HepG2 (cell line): ENCODE results near the gene ARHGEF11. TPM values are rescaled to one million over a fixed set of nuclear protein-coding genes. Genes with fewer than 3 reads are reported as not detected.
"Not testable (repeated sequence)": the region's sequence is repeated elsewhere in the genome, so short reads cannot be mapped to it uniquely, and the experiment has no call there.

Experiments used
- ATAC-seq: fragments of 200-7000 bp; cut with Tn5 transposase; 3 replicates; pipeline ENCODE4 v1.9.1; 2020; ENCODE audit warnings: mild to moderate bottlenecking, moderate library complexity
- BruUV-seq: library from RNA; stranded (reverse); fragments of 400-500 nt; replicated peaks from 2 replicates; lab custom pipeline; 2021; lab: Mats Ljungman, UMichigan
- CTCF ChIA-PET: fragments of 300-600 bp; formaldehyde crosslinking; extraction: SDS; loops from one replicate; lab custom pipeline; 2021; ENCODE audit warnings: low total read pairs, inconsistent platforms, low intra/inter-chr PET ratio; lab: Yijun Ruan, JAX
- POLR2A ChIA-PET: fragments of 350-600 bp; sonication (Branson Sonifier 250); formaldehyde crosslinking; loops from one replicate; lab custom pipeline; 2020; ENCODE audit warnings: antibody characterized with exemption, inconsistent platforms; lab: Yijun Ruan, JAX
- DNase-seq: peaks from one replicate; pipeline ENCODE4 v3.0.0-alpha.2; 2015; ENCODE audit warnings: low spot score
- FAIRE-seq: peaks from 3 replicates; lab custom pipeline; 2011; peaks lifted over from hg19 to GRCh38; lab: Jason Lieb, UNC
- H2AFZ ChIP-seq: one replicate; pipeline ENCODE4 v1.6.1; 2011; ENCODE audit warnings: low read length, inconsistent platforms
- H3K27ac ChIP-seq: fragments of 300-600 bp; 3 replicates; pipeline ENCODE4 v1.8.0; 2011; ENCODE audit warnings: mixed run types, mild to moderate bottlenecking, mixed read lengths, low read length, inconsistent platforms; ENCODE audit not compliant: insufficient read depth; ENCODE audit errors: extremely low read length
- H3K27me3 ChIP-seq, 2 experiments: fragments of 200-600 bp in 1 of 2; 2 replicates in 1 of 2; 3 replicates in 1 of 2; pipeline versions ENCODE4 v1.6.0 to v1.8.0; 2011; ENCODE audit warnings: low read length in 2 of 2, mild to moderate bottlenecking in 2 of 2, moderate library complexity in 2 of 2, inconsistent platforms in 1 of 2; ENCODE audit not compliant: insufficient read depth in 2 of 2, control insufficient read depth in 1 of 2
- H3K36me3 ChIP-seq, 2 experiments: fragments of 200-600 bp in 1 of 2; replicated peaks in 1 of 2; 2 replicates in 1 of 2; 3 replicates in 1 of 2; pipeline versions ENCODE4 v1.5.1 to v1.8.0; 2011; ENCODE audit warnings: low read length in 2 of 2, inconsistent platforms in 1 of 2; ENCODE audit not compliant: insufficient read depth in 2 of 2, control insufficient read depth in 1 of 2
- H3K4me1 ChIP-seq: 2 replicates; pipeline ENCODE4 v1.5.1; 2012; ENCODE audit warnings: low read length, inconsistent platforms; ENCODE audit not compliant: insufficient read depth
- H3K4me2 ChIP-seq: 2 replicates; pipeline ENCODE4 v1.6.0; 2011; ENCODE audit warnings: low read depth, low read length, inconsistent platforms
- H3K4me3 ChIP-seq, 3 experiments: fragments of 200-600 bp in 1 of 3; sonication (generic), shearing (Covaris generic) in 1 of 3; replicated peaks in 1 of 3; 2 replicates each; pipeline ENCODE4 v1.5.1; 2011 to 2016; ENCODE audit warnings: low read length in 3 of 3, inconsistent platforms in 2 of 3, low read depth in 2 of 3, mild to moderate bottlenecking in 2 of 3, control low read depth in 1 of 3, mixed read lengths in 1 of 3; ENCODE audit not compliant: insufficient read depth in 1 of 3
- H3K79me2 ChIP-seq: one replicate; pipeline ENCODE4 v1.6.1; 2011; ENCODE audit warnings: low read length, inconsistent platforms; ENCODE audit not compliant: insufficient read depth
- H3K9ac ChIP-seq: 2 replicates; pipeline ENCODE4 v1.6.0; 2011; ENCODE audit warnings: mild to moderate bottlenecking, low read depth, low read length, inconsistent platforms; ENCODE audit not compliant: insufficient read depth
- H3K9me3 ChIP-seq: 2 replicates; pipeline ENCODE4 v1.5.1; 2012; ENCODE audit warnings: mild to moderate bottlenecking, low read length
- H4K20me1 ChIP-seq: 2 replicates; pipeline ENCODE4 v1.6.0; 2011; ENCODE audit warnings: inconsistent platforms, mild to moderate bottlenecking, low read length, moderate library complexity; ENCODE audit not compliant: insufficient read depth
- BCL6 ChIP-seq: IDR thresholded peaks from 2 replicates; pipeline ENCODE4 v1.6.1; 2016; ENCODE audit warnings: missing genetic modification reagents, missing compliant biosample characterization
- CEBPG ChIP-seq: IDR thresholded peaks from 2 replicates; pipeline ENCODE4 v1.6.1; 2016
- EP300 ChIP-seq, 3 experiments: sonication (generic) in 1 of 3; formaldehyde crosslinking in 1 of 3; IDR thresholded peaks; 2 replicates each; pipeline versions ENCODE4 v1.5.1 to v1.6.1; 2011 to 2020; ENCODE audit warnings: low read depth in 2 of 3, low read length in 2 of 3, borderline replicate concordance in 1 of 3, improper control_type of control experiment in 1 of 3, mild to moderate bottlenecking in 1 of 3, missing genetic modification reagents in 1 of 3, moderate library complexity in 1 of 3
- ERF ChIP-seq: IDR thresholded peaks from 2 replicates; pipeline ENCODE4 v1.6.1; 2018; ENCODE audit warnings: missing biosample characterization, missing genetic modification reagents
- FOSL2 ChIP-seq: sonication (generic); formaldehyde crosslinking; IDR thresholded peaks from 2 replicates; pipeline ENCODE4 v1.4.0; 2020; ENCODE audit warnings: missing genetic modification reagents
- GATAD2A ChIP-seq: IDR thresholded peaks from 2 replicates; pipeline ENCODE4 v1.6.1; 2016
- HIC2 ChIP-seq: sonication (generic); formaldehyde crosslinking; IDR thresholded peaks from 2 replicates; pipeline ENCODE4 v1.9.0; 2022; ENCODE audit warnings: low read depth, missing genetic modification reagents
- HMG20A ChIP-seq: IDR thresholded peaks from 2 replicates; pipeline ENCODE4 v1.6.1; 2016; ENCODE audit warnings: borderline replicate concordance
- HNF4A ChIP-seq: sonication (generic); formaldehyde crosslinking; IDR thresholded peaks from 2 replicates; pipeline ENCODE4 v1.4.0; 2020; ENCODE audit warnings: missing genetic modification reagents
- HOXA3 ChIP-seq: sonication (generic); formaldehyde crosslinking; IDR thresholded peaks from 2 replicates; pipeline ENCODE4 v1.5.0; 2020; ENCODE audit warnings: missing genetic modification reagents
- MEIS2 ChIP-seq: sonication (generic); formaldehyde crosslinking; IDR thresholded peaks from 2 replicates; pipeline ENCODE4 v1.9.0; 2021; ENCODE audit warnings: mild to moderate bottlenecking, missing genetic modification reagents
- NCOR1 ChIP-seq: fragments of 200-600 bp; sonication (generic); IDR thresholded peaks from 2 replicates; pipeline ENCODE4 v1.7.0; 2017; ENCODE audit warnings: antibody characterized with exemption, low read length, borderline replicate concordance
- NR2F6 ChIP-seq, 2 experiments: IDR thresholded peaks; 2 replicates each; pipeline ENCODE4 v1.6.1; 2016; ENCODE audit warnings: antibody characterized with exemption in 1 of 2, mild to moderate bottlenecking in 1 of 2
- SALL1 ChIP-seq: sonication (generic); formaldehyde crosslinking; IDR thresholded peaks from 2 replicates; pipeline ENCODE4 v1.8.0; 2022; ENCODE audit warnings: mild to moderate bottlenecking, missing genetic modification reagents
- SOX5 ChIP-seq: IDR thresholded peaks from 2 replicates; pipeline ENCODE4 v1.6.1; 2016; ENCODE audit warnings: borderline replicate concordance
- SP5 ChIP-seq: IDR thresholded peaks from 2 replicates; pipeline ENCODE4 v1.6.1; 2016; ENCODE audit warnings: low read depth, borderline replicate concordance
- ZBTB7B ChIP-seq: sonication (generic); formaldehyde crosslinking; IDR thresholded peaks from 2 replicates; pipeline ENCODE4 v1.4.0; 2020; ENCODE audit warnings: missing genetic modification reagents
- WGBS: methylation state at CpG from one replicate; pipeline ENCODE4 v1.1.6; 2017; ENCODE audit warnings: low lambda C conversion rate; 5-methylcytosine and 5-hydroxymethylcytosine counted together
- in situ Hi-C: cut with HindIII; loops from 2 replicates; pipeline ENCODE4 v1.10.0; 2017; ENCODE audit warnings: low pct_unique_long_range_greater_than_20kb; ENCODE audit not compliant: extremely low pct_ligation_motif_present
- intact Hi-C: fragments of 100-400 bp; cut with micrococcal nuclease; formaldehyde crosslinking; loops from one replicate; pipeline ENCODE4 v1.10.0; 2022; ENCODE audit not compliant: unreplicated experiment
- polyA plus RNA-seq, 8 experiments: library from polyadenylated mRNA; depleted of rRNA in 3 of 8; stranded (reverse) in 7 of 8; unstranded in 1 of 8; fragments of >200 nt; fragmentation: Illumina TruSeq in 4 of 8; extraction: Trizol in 4 of 8; gene quantifications; 2 replicates each; pipeline versions ENCODE4 v1.2.1 to v1.2.3, GENCODE V29; 2011 to 2016; ENCODE audit warnings: low read depth in 4 of 8, missing spikeins in 1 of 8, mixed read lengths in 1 of 8; ENCODE audit not compliant: insufficient read depth in 1 of 8
- total RNA-seq, 5 experiments: library from RNA; depleted of rRNA; stranded (reverse); fragments of >200 nt; fragmentation: Illumina TruSeq; extraction: Trizol; gene quantifications; 2 replicates each; pipeline ENCODE4 v1.2.3, GENCODE V29; 2016; ENCODE audit warnings: low read depth in 1 of 5
- TF ChIP-seq, protein P1 (sequence below): sonication (generic); formaldehyde crosslinking; conservative IDR thresholded peaks from 2 replicates; pipeline ENCODE4 v1.4.0; 2020; ENCODE audit warnings: mild to moderate bottlenecking, missing genetic modification reagents, moderate library complexity
- TF ChIP-seq, protein P2 (sequence below): IDR thresholded peaks from 2 replicates; pipeline ENCODE4 v1.6.1; 2016; ENCODE audit warnings: mild to moderate bottlenecking

Gene ARHGEF11
- total and polyA plus RNA-seq, 2 of the 13 experiments (the other 11 are each of a cell fraction or from before 2014, with no cell fraction given), result 16.5 to 21.2 TPM

- WGBS, result 0% methylated on average over 3 of the region's 3 CpGs
- Histone ChIP-seq H3K4me1 (peaks cover 23% of the 10 kb centered on the region), H3K4me2 (peak overlapping the region; percentile 44), H3K27ac (peak overlapping the region; percentile 47), H3K9ac (0 out of 2 replicates have a peak overlapping the region, but pooled peaks have one; percentile 31)
- H3K9me3 ChIP-seq; H4K20me1 ChIP-seq; CTCF ChIA-PET; H2AFZ ChIP-seq; H3K79me2 ChIP-seq; H3K4me3 ChIP-seq; H3K36me3 ChIP-seq; BruUV-seq; in situ Hi-C loops; H3K27me3 ChIP-seq; TF ChIP-seq NR2F6 (IDR thresholded peaks at IDR 0.05); EP300 (CRISPR knock-in tag; IDR thresholded peaks at IDR 0.05; ENCODE audit: borderline replicate concordance): not testable (repeated sequence)
- intact Hi-C loops, result loop anchor here (1.0 to 2.0 kb wide), 2 partner anchors 13 to 16 kb away; no protein-coding TSS in a partner anchor
- DNase-seq (peak; percentile 89), ATAC-seq (peak; percentile 100), FAIRE-seq (peak; percentile 99)
- POLR2A ChIA-PET, result interaction anchor here (2.1 kb wide), 1 partner anchor 13 kb away, joined by 5 read pairs; the partner anchor contains the start of gene ARHGEF11
- TF ChIP-seq CEBPG (CRISPR knock-in tag), result peak; percentile 55; the same call in 1 of the 2 replicates
- TF ChIP-seq HMG20A (CRISPR knock-in tag), result peak; percentile 13; the same call in 1 of the 2 replicates
- TF ChIP-seq MEIS2 (CRISPR knock-in tag), result peak; percentile 23; the same call in 1 of the 2 replicates
- TF ChIP-seq SOX5, result peak; percentile 37; the same call in 1 of the 2 replicates
- TF ChIP-seq NR2F6 (CRISPR knock-in tag; IDR thresholded peaks at IDR 0.05), result peak; percentile 42; the same call in 1 of the 2 replicates
- TF ChIP-seq, protein P1, sequence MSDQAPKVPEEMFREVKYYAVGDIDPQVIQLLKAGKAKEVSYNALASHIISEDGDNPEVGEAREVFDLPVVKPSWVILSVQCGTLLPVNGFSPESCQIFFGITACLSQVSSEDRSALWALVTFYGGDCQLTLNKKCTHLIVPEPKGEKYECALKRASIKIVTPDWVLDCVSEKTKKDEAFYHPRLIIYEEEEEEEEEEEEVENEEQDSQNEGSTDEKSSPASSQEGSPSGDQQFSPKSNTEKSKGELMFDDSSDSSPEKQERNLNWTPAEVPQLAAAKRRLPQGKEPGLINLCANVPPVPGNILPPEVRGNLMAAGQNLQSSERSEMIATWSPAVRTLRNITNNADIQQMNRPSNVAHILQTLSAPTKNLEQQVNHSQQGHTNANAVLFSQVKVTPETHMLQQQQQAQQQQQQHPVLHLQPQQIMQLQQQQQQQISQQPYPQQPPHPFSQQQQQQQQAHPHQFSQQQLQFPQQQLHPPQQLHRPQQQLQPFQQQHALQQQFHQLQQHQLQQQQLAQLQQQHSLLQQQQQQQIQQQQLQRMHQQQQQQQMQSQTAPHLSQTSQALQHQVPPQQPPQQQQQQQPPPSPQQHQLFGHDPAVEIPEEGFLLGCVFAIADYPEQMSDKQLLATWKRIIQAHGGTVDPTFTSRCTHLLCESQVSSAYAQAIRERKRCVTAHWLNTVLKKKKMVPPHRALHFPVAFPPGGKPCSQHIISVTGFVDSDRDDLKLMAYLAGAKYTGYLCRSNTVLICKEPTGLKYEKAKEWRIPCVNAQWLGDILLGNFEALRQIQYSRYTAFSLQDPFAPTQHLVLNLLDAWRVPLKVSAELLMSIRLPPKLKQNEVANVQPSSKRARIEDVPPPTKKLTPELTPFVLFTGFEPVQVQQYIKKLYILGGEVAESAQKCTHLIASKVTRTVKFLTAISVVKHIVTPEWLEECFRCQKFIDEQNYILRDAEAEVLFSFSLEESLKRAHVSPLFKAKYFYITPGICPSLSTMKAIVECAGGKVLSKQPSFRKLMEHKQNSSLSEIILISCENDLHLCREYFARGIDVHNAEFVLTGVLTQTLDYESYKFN (CRISPR knock-in tag), result peak; percentile 62
- TF ChIP-seq HIC2 (CRISPR knock-in tag), result 0 out of 2 replicates have a peak, but pooled peaks have one; percentile 40
- TF ChIP-seq FOSL2 (CRISPR knock-in tag), result peak; percentile 50; the same call in 1 of the 2 replicates
- TF ChIP-seq EP300 (IDR thresholded peaks at IDR 0.05; ENCODE audit: low read depth in 2 of 2, low read length in 2 of 2), result 0 out of 4 replicates have a peak, but pooled peaks of 1 of the 2 experiments have one; percentile 5
- TF ChIP-seq SP5 (CRISPR knock-in tag), result 0 out of 2 replicates have a peak, but pooled peaks have one; percentile 36
- TF ChIP-seq GATAD2A (CRISPR knock-in tag), result peak; percentile 60; the same call in 1 of the 2 replicates
- TF ChIP-seq ERF (CRISPR knock-in tag), result 0 out of 2 replicates have a peak, but pooled peaks have one; percentile 25
- TF ChIP-seq, protein P2, sequence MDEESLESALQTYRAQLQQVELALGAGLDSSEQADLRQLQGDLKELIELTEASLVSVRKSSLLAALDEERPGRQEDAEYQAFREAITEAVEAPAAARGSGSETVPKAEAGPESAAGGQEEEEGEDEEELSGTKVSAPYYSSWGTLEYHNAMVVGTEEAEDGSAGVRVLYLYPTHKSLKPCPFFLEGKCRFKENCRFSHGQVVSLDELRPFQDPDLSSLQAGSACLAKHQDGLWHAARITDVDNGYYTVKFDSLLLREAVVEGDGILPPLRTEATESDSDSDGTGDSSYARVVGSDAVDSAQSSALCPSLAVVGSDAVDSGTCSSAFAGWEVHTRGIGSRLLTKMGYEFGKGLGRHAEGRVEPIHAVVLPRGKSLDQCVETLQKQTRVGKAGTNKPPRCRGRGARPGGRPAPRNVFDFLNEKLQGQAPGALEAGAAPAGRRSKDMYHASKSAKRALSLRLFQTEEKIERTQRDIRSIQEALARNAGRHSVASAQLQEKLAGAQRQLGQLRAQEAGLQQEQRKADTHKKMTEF (CRISPR knock-in tag), result 0 out of 2 replicates have a peak, but pooled peaks have one; percentile 20
- peak; percentile 25; the same call in 1 of the 2 replicates for TF ChIP-seq ZBTB7B
- peak; percentile 85 for TF ChIP-seq HNF4A (CRISPR knock-in tag)
- TF ChIP-seq BCL6 (CRISPR knock-in tag), result peak; percentile 97
- peak; percentile 41; the same call in 1 of the 2 replicates for TF ChIP-seq NCOR1
- peak; percentile 44; the same call in 1 of the 2 replicates for TF ChIP-seq SALL1 (CRISPR knock-in tag)
- peak; percentile 31; the same call in 1 of the 2 replicates for TF ChIP-seq HOXA3 (CRISPR knock-in tag)
These were observed 13.7 kb upstream of the ARHGEF11 start for GRCh38 chr1:157059241-157059640.
